HG03558 (cell line): ENCODE data around the gene ZNF682.
"Not testable (repeated sequence)": the region's sequence is repeated elsewhere in the genome, so short reads cannot be mapped to it uniquely, and the experiment has no call there.

Source experiments
- ATAC-seq: cut with Tn5 transposase; IDR thresholded peaks from one replicate; pipeline ENCODE4 v1.9.1; 2021; ENCODE audit warnings: moderate number of reproducible peaks; ENCODE audit not compliant: unreplicated experiment; ENCODE audit errors: extremely low read depth

The ZNF682 gene

DNA sequence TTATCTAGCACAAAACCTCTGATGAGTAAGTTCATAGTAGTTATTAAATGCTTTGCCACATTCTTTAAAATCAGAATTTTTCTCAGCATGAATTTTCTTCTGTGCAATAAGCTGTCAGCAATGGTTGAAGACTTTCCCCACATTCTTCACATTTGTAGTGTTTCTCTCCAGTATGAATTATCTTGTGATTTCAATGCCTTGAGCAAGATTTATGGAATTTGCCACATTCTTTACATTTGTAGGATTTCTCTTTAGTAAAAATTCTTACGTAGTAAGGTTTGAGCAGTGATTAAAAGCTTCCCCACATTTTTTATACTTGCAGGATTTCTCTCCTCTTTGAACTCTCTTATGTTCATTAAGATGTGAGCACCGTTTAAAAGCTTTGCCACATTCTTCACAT is 33.6 kb downstream of the ZNF682 start:
- ATAC-seq: no peak

DNA sequence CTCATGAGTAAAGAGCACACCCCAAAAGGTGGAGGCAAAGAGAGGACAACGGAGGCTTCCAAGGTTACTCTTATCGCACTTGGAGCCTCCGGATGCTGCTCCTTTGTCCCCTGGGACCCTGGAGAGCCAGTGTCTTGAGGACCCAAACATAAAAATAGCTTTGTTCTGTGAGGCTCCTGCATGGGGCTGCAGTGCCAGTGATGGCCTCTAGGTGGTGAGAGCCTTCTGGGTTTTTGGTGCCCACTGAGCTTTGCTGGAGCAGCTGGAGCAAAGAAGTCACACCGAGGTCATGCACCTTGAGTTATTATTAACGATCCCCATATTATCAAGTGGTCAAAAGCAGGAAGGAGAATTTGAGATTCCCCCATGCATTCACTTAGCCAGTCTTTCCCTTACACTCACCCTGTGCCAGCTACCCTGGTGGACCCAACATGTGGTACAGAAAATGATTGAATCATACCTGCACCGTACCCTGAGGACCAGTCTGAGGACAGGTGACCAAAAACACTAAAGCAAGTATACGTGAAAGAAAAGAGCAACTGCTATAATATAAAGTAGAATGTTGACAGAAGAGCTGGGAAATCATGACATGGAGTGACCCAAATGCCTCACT is 41.5 kb downstream of the ZNF682 start:
- ATAC-seq: no peak

DNA sequence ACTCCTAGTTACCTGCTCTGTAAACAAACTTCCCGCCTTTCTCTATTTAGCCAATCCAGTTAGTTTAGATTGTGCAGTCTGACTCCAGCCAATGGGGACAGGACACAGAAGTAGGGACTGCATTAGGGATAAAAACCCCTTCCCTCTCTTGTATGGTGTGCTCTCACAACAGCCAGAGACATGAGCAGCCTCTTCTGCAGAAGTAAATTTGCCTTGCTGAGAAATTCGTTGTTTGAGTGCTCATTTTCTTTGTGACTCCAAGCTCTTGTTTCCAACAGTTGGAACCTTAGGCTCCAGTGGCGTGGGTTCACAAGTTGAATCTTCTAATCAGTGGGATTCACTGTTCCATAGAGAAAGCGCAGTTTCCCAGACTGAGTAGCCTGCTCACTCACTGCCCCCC is 72.4 kb downstream of the ZNF682 start:
- ATAC-seq: no peak

DNA sequence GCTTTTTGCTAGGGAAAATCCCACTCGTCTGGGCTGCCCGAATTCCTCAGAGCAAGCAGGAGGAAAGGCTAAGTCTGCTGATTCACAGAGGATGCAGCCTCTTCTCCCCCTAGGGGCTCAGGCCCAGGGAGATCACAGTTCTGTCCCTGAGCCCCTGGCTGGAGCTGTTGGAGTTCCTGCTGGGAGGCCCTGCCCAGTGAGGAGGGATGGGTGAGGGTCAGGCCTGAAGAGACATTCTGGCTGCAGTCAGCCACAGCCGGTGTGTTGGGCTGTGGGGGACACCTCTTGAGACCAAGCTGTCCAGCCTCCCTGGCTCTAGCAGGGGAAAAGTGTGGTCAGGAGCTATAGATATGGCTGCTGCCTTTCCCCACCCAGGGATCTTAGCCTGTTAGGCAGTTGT is 73.2 kb downstream of the ZNF682 start:
- ATAC-seq: not testable (repeated sequence)

DNA sequence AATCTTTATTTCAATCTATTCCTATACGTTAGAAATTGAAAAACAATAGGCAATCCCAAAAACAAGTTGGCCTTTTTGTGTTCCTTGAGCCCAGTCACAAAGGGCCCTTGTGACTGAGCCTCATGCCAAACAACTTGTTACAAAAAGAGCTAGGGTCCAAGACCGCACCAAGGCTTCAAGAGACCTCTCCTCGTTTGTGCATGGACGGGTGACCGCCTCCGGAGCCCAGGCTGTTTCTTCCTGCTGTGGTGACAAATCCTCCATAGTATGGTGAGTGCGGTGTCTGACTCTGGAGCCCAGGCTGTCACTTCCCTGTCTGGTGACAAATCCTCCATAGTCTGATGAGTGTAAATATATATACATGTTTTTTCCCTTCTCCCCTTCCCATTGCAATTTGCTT is 74.9 kb downstream of the ZNF682 start:
- no peak for ATAC-seq

DNA sequence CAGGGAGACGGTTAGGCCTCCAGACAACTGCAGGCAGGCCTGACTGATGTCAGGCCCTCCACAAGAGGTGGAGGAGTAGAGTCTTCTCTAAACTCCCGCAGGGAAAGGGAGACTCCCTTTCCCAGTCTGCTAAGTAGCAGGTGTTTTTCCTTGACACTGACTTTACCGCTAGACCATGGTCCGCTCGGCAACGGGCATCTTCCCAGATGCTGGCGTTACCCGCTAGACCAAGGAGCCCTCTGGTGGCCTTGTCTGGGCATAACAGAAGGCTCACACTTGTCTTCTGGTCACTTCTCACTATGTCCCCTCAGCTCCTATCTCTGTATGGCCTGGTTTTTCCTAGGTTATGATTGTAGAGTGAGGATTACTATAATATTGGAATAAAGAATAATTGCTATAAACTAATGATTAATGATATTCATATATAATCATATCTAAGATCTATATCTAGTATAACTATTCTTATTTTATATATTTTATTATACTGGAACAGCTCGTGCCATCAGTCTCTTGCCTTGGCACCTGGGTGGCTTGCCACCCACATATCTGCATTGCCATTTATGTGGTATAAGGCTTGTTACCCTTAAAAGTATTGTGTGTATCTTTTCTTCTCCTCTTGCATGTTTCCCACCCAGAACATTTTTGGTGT is 80.0 kb downstream of the ZNF682 start:
- ATAC-seq: not testable (repeated sequence)

DNA sequence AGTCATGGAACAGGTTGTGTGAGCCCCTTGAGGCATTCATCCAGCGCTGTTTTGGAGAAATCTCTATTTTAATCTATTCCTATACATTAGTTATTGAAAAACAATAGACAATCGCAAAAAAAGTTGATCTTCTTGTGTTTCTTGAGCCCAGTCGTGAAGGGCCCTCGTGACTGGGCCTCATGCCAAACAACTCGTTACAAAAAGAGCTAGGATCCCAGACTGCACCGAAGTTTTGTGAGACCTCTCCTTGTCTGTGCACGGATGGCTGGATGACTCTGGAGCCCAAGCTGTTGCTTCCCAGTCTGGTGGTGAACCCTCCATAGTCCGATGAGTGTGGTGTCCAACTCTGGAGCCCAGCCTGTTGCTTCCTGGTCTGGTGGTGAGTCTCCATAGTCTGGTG is 81.5 kb downstream of the ZNF682 start:
- not testable (repeated sequence) for ATAC-seq

DNA sequence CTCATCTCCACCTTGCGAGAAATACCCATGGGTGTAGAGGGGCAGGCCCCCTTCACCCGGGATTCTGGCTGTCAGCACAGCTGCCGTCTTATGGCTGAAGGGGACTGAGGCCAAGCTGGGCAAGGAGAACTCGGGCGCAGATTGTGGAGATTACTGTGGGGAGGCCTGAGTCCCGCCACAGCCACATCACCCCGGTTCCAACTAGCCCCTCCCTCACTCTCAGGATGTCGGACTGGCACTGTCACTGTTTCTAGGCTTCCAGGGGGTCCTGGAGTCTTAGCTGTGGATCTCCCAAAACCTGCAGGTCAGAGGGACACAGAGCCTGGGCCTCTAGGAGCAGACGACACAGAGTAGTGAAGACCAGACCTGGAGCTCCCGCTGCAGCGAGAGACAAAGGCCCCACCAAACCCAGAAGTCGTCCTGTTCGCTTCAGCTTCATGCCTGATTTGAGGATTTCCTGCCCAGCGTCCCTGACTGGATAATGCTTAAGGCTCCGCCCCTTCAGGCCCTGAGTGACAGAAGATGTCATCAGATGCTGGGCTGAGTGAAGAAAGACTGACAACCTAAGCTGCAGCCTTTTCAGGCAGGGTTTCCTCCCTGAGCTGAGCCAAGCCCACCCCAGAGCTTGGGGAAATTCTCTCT is 82.8 kb downstream of the ZNF682 start:
- no peak for ATAC-seq

DNA sequence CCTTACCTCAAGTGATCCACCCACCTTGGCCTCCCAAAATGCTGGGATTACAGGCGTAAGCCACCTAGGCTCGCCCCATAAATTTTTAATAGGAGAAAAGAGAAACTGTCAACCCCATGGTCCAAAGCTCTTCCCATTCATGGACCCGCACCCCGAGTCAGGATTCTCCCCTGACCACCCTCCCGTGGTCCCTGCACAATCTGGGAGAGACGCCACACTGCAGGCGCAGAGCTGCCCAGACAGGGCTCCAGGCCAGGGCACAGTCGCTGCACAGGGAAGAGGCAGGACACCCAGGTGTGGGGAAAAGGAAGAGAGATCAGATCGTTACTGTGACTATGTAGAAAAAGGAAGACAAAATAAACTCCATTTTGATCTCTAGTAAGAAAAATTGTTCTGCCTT is 84.1 kb downstream of the ZNF682 start:
- ATAC-seq: no peak
